VCaP (cell line): Measurements from ENCODE around the gene MITF.

Experiments used
- H3K27ac ChIP-seq: fragments of 450-650 bp; 2 replicates; pipeline ENCODE4 v1.5.1; 2017
- CTCF ChIP-seq: fragments of 450-650 bp; conservative IDR thresholded peaks from 2 replicates; pipeline ENCODE4 v1.5.1; 2017; ENCODE audit warnings: mild to moderate bottlenecking, moderate library complexity

The MITF gene

DNA sequence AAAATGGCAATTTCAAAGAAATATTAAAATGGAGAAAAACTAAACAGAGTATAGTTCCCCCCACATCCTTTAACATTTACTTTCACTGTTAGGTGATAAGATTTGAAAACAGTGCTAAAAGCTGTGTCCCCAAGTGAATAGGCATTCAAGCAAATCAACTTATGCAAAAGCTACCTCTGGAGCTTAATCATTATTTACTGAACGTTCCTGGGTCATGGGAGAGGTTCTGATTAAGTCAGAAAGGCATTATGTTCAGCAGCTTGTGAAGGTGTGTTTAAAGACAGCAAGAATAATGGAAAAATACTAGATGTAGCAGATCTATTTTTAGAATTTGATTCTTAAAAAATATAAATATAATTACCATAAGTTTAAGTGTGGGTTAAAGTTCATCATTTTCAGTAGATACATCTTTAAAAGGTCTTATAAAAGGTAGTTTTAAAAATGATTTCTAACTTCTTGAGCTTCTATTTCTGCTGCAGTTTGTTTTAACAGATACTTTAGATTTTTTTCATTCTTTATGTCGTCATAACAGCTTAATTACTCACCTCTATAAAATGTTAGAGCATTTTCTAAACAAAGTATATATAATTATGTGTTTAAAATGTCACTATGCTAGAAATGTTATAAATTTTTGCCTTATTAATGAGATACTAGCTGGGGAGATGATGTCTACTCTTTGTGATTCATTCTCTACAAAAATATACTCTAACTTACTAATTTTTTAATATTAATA, 127.9 kb downstream of the MITF start:
- no peak for TF ChIP-seq CTCF
- H3K27ac ChIP-seq = no peak overlapping the region

DNA sequence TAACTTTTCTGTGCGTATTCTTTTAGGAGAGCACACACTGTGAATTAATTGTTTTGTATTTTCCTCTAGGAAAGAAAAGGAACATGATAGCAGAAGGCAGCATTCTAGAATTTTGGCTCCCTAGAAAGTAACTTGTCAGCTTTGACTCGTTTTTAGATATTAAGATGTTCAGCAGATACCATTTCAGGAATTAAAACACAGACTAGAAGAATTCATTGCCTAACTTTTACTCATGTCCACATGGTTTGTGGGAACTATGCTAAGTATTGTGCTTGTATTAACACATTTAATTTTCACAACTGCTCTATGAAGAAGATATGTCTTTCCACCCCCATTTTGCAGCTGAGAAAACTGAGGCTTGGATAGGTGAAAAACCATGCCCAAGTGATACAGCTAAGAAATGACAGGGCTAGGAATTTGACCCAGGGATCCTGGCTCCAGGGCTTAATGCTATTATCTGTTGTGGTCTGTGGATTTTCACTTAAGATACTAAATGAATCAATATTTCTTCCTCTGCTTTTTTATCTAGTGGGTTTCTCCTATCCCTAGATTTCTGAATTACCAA, 128.8 kb downstream of the MITF start:
- no peak for TF ChIP-seq CTCF
- no peak overlapping the region for H3K27ac ChIP-seq

- no peak for TF ChIP-seq CTCF
- H3K27ac ChIP-seq = no peak overlapping the region
Measured at GRCh38 chr3:69868841-69869420, 129.7 kb downstream of the MITF start.

DNA sequence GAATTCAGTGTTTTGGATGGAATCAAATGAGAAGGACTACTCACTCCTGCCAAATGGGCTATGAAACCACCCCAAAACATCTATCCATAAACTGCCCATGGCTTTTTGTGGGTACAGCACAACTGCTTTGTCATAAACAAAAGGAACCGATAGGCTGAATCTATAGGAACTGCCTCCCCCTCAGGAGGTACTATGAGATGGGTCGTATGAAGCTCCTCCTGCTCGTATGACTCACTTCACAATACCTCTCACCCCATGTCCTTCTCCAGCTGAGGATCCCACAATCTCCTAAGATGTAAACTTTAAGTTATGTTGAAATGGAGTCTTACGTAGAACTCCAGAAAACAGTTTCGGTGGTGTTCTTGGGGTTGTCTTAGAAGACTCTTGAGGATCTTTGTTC, 130.4 kb downstream of the MITF start:
- no peak for TF ChIP-seq CTCF

GRCh38 chr3:69871251-69871650, 132.0 kb downstream of the MITF start:
- no peak for TF ChIP-seq CTCF
- H3K27ac ChIP-seq = no peak overlapping the region

More for the DNA sequence above, 130.4 kb downstream of the MITF start:
- no peak overlapping the region for H3K27ac ChIP-seq

DNA sequence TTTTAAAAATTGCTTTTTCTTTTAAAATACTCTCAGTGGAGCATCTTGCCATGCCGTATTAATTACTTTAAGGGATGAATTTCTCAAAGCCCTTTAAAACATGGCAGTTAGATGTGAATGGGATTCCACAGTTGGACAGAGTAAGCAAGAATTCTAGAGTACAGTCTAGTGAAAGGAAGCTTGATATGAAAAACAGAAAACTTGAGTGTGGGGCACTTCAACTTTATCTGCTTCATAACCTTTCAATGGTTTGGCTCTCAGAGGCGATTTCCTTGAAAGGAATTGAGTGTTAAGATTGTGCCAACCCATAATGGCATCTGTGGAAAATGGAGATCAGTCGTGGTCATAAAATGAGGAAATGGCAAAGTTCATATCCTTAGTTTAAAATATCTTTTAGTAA, 132.6 kb downstream of the MITF start:
- no peak overlapping the region for H3K27ac ChIP-seq
- no peak for TF ChIP-seq CTCF

DNA sequence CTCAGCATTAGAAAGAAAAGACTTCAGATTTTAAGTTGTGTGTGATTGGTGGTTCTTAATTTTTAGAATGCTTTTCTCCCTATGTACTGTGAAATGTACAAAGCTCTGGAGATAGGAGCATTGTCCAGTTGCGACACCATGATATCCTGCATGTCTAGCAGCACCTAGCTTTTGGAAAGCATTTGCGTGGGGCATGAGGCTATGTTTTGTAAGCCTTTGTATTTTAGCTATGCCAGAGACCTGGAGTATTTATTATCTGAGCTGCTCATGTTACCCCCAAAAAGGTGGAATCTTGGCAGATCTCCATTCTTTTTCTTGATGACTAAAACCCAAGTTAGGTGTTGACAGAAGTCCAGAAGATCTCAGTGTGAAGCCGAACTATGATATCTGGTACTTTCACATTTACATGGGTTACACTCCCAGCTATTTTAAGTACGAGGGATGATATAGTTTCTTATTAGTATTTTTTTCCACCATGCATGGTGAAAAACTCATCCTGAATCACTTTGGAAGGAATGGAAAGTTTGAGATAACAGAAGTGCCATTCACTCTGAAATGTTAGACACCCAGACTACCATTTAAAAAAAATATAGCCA, 133.6 kb downstream of the MITF start:
- no peak overlapping the region for H3K27ac ChIP-seq
- no peak for TF ChIP-seq CTCF
